ENCODE data around the gene CHN2.

Gene CHN2

DNA sequence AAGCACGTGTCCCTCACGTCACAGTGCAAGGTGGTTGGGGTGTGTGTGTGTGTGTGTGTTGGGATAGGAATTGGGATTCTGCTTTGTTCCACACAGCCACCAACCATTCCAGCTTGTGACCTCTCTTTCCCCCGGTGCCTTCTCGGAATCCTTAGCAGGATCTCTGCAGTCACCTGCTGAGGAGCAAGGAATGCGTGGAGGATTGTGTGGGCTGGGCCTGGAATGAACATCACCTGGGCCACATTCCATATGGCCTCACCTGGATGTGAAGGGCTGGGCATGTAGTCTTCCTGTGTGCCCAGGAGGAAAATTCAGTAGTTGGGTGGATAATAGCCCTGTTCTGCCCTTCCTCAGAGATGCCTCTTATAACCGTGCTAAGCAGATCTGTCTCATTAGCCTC lies 113.8 kb downstream of the CHN2 start:
- DNase-seq (ENCODE audit: low read depth in 2 of 2), result no peak

DNA sequence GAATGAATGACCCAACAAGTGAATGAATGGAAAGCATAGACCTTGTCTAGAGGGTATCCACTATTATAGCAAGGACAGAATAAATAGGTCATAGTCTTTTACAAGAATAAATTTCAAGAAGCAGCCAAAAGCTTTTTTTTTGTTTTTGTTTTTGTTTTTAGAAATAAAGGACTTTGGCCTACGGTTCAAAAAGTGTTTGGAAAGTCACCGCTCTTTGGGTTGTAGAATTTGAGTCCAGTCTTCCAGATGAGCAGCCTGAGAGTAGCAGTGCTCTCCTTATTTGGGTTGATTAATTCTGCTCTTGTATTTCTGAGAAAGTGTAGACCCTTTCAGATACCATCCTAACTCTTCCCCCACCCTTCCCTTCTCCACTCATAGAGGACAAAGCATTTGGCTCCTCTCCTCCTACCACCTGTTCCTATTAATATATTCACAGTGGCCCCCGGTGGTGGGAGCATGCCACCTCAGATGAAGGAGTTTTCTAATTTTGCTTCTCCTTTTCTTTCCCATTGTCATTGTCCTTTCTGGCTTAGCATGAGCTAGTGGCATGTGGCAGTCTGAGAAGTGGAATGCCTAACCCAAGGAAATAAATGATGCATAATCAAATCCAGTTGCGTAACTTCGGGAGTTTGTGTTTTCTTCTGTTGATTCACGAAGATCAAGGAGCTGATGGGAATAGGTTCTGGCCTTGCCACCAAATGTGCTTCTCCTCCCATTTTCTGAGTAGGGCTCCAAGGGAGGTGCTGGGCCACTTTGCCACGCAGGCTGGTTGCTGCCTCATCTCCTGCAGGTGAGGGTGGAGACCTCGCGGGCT lies 114.7 kb downstream of the CHN2 start:
- DNase-seq (ENCODE audit: low read depth in 2 of 2), result no peak

DNA sequence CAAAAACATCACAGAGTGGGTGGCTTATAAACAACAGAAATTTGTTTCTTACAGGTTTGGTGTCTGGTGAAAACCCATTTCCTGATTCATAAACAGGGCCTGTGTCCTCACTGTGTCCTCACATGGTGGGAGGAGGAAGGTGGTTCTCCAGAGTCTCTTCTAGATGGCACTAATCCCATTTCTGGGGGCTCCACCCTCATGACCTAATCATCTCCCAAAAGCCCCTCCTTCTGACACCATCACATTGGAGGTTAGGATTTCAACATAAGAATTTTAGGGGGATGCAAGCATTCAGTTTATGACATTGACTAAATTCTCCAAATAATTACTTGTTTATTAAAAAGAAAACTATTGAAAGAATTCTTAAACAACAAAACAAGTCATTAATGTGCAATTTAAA lies 116.0 kb downstream of the CHN2 start:
- DNase-seq (ENCODE audit: low read depth in 2 of 2), result no peak

DNA sequence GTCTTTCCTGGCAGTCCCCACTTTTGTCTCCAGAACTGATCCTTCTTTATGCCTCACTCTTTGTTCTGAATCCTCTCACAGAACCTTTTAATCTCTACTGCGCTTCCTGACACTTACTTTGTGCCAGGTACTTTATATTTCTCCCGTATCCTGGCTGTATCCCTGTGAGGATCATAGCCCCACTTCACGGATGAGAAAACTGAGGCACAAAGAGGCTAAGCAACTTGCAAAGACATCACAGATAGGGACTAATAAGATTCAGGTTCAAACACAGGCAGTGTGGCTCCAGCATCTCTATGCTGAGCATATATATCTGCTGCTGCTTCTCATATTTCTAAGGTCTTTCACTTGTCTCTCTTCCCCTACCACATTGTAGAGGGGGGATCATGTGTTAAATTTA lies 116.7 kb downstream of the CHN2 start:
- DNase-seq (ENCODE audit: low read depth in 2 of 2), result no peak

GRCh38 chr7:29314148-29314547 lies 119.6 kb downstream of the CHN2 start:
- no peak for DNase-seq (ENCODE audit: low read depth in 2 of 2)

DNA sequence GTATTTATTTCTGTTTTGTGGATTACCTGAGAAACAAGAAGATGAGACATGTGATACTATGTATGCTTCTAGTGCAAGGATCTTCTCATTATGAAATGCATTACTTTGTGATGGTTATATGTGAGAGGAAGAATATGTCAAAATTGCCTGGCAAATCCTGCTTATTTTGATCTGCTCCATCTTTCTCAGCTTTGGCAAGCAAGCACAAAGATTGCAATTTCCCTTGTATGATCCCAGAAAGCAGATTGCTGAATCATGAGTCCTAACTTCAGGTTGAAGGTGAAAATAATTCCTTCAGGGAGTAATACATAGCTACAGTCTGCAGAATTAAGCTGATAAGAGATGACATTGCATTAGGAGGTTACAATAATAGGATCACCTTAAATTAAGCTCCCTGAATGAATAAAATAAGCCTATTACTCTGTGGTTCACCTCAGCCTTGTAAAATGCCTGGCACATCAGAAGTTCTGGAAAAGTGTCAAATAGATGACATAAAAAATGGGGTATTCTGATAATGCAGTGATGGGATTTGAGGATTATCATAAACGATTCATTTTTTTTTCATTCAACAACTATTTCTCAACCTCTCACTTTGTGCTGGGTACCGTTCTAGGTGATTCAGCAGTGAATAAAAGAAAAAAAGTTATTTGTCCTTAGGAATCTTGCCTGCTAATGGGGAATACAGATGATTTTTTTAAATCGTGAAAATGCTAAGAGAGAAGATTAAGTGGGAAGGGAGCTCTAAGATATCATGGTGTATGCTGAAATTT lies 120.7 kb downstream of the CHN2 start:
- no peak for DNase-seq (ENCODE audit: low read depth in 2 of 2)

- DNase-seq (ENCODE audit: low read depth in 2 of 2), result no peak
Measured at GRCh38 chr7:29315892-29316270, 121.3 kb downstream of the CHN2 start.

GRCh38 chr7:29316926-29317325 lies 122.4 kb downstream of the CHN2 start:
- no peak for DNase-seq (ENCODE audit: low read depth in 2 of 2)

GRCh38 chr7:29318853-29319718 lies 124.5 kb downstream of the CHN2 start:
- no peak for DNase-seq (ENCODE audit: low read depth in 2 of 2)

DNA sequence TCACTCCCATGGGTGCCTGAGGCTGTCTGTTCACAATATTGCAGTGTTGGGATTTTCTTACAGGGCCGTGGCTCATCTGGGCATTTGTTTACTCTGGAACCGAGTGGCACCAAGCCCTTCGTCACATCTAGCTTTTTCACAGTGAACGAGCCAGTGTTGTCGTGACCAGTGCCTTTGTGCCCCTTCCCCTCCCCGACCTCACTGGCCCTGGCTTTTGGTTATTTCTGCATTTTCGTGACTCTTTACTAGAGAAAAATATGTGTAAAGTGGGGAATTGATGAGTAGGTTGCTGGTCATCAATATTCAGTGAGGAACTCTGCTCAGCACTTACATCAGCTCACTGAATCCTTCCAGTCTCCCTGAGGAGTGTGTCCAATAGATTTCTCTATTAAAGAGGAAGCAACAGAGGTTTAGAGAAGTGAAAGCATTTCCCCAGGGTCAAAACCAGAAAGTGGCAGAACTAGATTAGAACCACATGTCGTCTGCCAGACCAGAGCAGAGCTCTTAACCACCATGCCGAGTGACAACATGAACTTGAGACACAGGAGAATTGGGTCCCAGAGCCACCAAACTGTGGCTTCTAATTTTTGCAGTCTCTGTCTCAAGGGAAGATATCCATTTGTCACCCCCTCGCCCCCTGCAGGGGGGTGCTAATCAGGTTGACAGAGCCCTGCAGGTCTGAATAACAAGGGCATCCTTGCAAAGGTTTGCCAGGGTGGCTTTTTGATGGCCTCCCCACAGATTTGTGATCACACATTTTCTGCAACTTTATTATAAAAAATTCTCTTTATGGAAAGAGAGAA lies 125.3 kb downstream of the CHN2 start:
- no peak for DNase-seq (ENCODE audit: low read depth in 2 of 2)

GRCh38 chr7:29320577-29320976 lies 126.0 kb downstream of the CHN2 start:
- DNase-seq (ENCODE audit: low read depth in 2 of 2), result no peak

DNA sequence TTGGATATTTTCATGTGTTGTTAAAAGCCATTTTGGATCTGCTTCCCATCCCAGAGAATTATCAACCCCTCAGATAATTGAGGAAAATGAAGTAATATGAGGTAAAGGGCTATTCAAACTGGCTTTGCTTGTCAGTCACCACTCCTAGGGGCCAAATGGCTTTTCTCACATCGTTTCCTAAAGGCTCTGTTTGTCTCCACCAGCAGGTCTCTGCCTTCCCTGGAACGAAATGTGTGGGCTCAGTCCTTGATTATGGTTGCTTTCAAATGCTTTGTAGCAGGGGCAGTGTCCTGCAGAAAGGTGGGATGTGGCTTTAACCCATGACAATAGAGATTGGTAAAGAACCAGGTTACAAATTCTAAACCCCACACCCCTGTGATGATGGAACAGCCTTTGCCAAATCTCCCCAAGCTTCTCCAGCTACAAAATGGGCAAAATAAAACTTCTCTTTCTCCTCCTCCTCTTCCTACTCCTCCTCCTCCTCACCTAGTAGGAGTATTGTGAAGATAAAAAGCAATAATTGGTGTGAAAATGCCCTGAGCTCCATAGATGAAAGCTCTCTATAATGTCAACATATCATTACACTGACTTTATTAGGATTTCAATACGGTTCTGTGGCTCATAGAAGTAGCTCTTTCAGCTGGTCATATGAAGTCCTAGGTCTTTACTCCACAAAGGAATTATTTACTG lies 127.6 kb downstream of the CHN2 start:
- no peak for DNase-seq (ENCODE audit: low read depth in 2 of 2)

GRCh38 chr7:29325476-29325875 lies 130.9 kb downstream of the CHN2 start:
- DNase-seq (ENCODE audit: low read depth in 2 of 2), result no peak

GRCh38 chr7:29326864-29327263 lies 132.3 kb downstream of the CHN2 start:
- DNase-seq (ENCODE audit: low read depth in 2 of 2), result no peak

DNA sequence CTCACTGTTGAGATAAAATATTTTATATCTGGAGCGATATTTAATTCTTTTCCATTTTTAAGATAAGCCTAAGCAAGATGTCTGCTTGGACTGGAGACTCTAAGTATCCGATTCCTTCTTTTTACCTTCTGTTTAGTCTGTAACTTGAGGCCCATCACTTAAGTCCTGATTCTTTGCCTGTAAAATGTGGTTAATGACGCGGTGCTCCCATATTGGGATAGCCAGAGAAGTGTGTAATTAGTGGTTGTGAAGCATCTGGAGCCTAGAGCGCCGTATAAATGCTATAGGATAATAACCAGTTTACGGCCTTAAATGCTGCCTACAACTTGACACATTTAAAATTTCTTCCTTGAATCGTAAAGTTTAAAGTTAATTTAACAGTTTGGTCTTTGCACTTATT lies 132.9 kb downstream of the CHN2 start:
- no peak for DNase-seq (ENCODE audit: low read depth in 2 of 2)

GRCh38 chr7:29328045-29328444 lies 133.5 kb downstream of the CHN2 start:
- DNase-seq (ENCODE audit: low read depth in 2 of 2), result no peak

- no peak for DNase-seq (ENCODE audit: low read depth in 2 of 2)
Measured at GRCh38 chr7:29328811-29329210, 134.2 kb downstream of the CHN2 start.

DNA sequence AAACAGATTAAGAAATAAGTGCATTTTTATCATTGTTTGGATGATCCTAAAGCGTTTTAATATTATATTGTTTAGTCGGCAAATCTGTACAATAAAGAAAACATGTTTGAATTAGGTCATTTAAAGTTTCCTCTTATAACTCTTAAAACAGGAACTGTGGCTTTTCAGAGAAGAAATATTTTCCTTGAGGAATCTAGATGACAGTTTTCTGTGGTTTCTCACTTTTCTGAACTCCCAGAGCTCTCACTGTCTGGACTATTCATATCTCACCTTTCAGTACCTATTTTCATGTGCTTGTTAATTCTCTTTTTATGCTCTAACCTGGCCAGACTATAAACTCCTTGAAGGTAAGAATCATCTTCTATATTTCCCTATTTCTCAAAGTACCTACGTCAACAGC lies 135.1 kb downstream of the CHN2 start:
- no peak for DNase-seq (ENCODE audit: low read depth in 2 of 2)

- DNase-seq (ENCODE audit: low read depth in 2 of 2), result no peak
Measured at GRCh38 chr7:29330136-29330535, 135.6 kb downstream of the CHN2 start.

- DNase-seq (ENCODE audit: low read depth in 2 of 2), result no peak
Measured at GRCh38 chr7:29331163-29331562, 136.6 kb downstream of the CHN2 start.

Measured in stimulated activated CD4-positive, alpha-beta T cell treated with anti-CD3 and anti-CD28 coated beads, Interleukin-12 subunit alpha, Interleukin-12 subunit beta, amount 100 ng/mL, for 24 hours (primary cell).